SU-DHL-6 (cell line): Measurements from ENCODE around the gene ACTL7A.

ENCODE experiments used
- H2AFZ ChIP-seq: fragments of 200-600 bp; sonication (generic); 2 replicates; pipeline ENCODE4 v1.6.1; 2014; ENCODE audit warnings: low read depth, mild to moderate bottlenecking, moderate library complexity, mixed read lengths, antibody characterized with exemption, low read length; ENCODE audit not compliant: severe bottlenecking
- H3F3A ChIP-seq: fragments of 200-600 bp; shearing (Covaris generic); 2 replicates; pipeline ENCODE4 v1.6.0; 2016; ENCODE audit warnings: antibody characterized with exemption, mild to moderate bottlenecking; ENCODE audit not compliant: insufficient read depth
- H3K27ac ChIP-seq: fragments of 200-600 bp; sonication (generic); 2 replicates; pipeline ENCODE4 v1.5.1; 2016; ENCODE audit warnings: low read depth, mild to moderate bottlenecking, low read length, moderate library complexity, mixed read lengths
- H3K27me3 ChIP-seq: fragments of 200-600 bp; sonication (generic), shearing (Covaris generic); 2 replicates; pipeline ENCODE4 v1.6.0; 2014; ENCODE audit warnings: mild to moderate bottlenecking, low read length
- H3K36me3 ChIP-seq: fragments of 200-600 bp; sonication (generic); 2 replicates; pipeline ENCODE4 v1.6.1; 2014; ENCODE audit warnings: mild to moderate bottlenecking, low read length, mixed read lengths
- H3K4me2 ChIP-seq: fragments of 300-600, 200-600 bp; shearing (Covaris generic), sonication (generic); 2 replicates; pipeline ENCODE4 v1.6.0; 2014; ENCODE audit warnings: low read length, low read depth, mild to moderate bottlenecking; ENCODE audit not compliant: poor library complexity, severe bottlenecking
- H3K4me3 ChIP-seq: fragments of 200-600 bp; sonication (generic); 2 replicates; pipeline ENCODE4 v1.5.1; 2014; ENCODE audit warnings: antibody characterized with exemption, low read length, mild to moderate bottlenecking, mixed read lengths; ENCODE audit not compliant: insufficient read depth, poor library complexity, severe bottlenecking
- H3K79me2 ChIP-seq: fragments of 200-600 bp; sonication (generic); 2 replicates; pipeline ENCODE4 v1.6.1; 2014; ENCODE audit warnings: mild to moderate bottlenecking, low read length, moderate library complexity; ENCODE audit not compliant: insufficient read depth
- H3K9ac ChIP-seq: fragments of 200-600 bp; sonication (generic); 2 replicates; pipeline ENCODE4 v1.7.0; 2014; ENCODE audit warnings: mild to moderate bottlenecking, low read length
- H3K9me2 ChIP-seq: fragments of 200-600 bp; sonication (generic); replicated peaks from 2 replicates; pipeline ENCODE4 v1.6.1; 2014; ENCODE audit warnings: low read length; ENCODE audit not compliant: insufficient read depth
- H3K9me3 ChIP-seq: fragments of 200-600 bp; sonication (generic); 2 replicates; pipeline ENCODE4 v1.6.1; 2014; ENCODE audit warnings: low read length, mixed read lengths; ENCODE audit not compliant: insufficient read depth
- H4K20me1 ChIP-seq: fragments of 200-600 bp; sonication (generic); 2 replicates; pipeline ENCODE4 v1.6.1; 2014; ENCODE audit warnings: low read depth, mild to moderate bottlenecking, antibody characterized with exemption, low read length, moderate library complexity, mixed read lengths
- CTCF ChIP-seq: fragments of 200-600 bp; sonication (generic); IDR thresholded peaks from one replicate; pipeline ENCODE4 v1.5.1; 2017; ENCODE audit warnings: antibody characterized with exemption, mild to moderate bottlenecking, low read length, moderate library complexity; ENCODE audit not compliant: insufficient read depth, poor library complexity, severe bottlenecking
- EZH2phosphoT487 ChIP-seq: fragments of 200-600 bp; sonication (generic), shearing (Covaris generic); conservative IDR thresholded peaks from 2 replicates; pipeline ENCODE4 v1.6.1; 2018; ENCODE audit warnings: mild to moderate bottlenecking, antibody characterized with exemption, low read length, moderate library complexity, mixed read lengths

ACTL7A gene

GRCh38 chr9:108844391-108844790 is 17.7 kb upstream of the ACTL7A start:
- no peaks in the 10 kb centered on the region for H3K36me3 ChIP-seq
- no peaks in the 10 kb centered on the region for H4K20me1 ChIP-seq
- no peak overlapping the region for H2AFZ ChIP-seq
- H3K9me2 ChIP-seq: no peaks in the 10 kb centered on the region
- no peaks in the 10 kb centered on the region for H3K79me2 ChIP-seq
- no peak overlapping the region for H3K4me2 ChIP-seq
- H3K27me3 ChIP-seq: no peaks in the 10 kb centered on the region
- no peak overlapping the region for H3K4me3 ChIP-seq
- no peaks in the 10 kb centered on the region for H3F3A ChIP-seq
- TF ChIP-seq CTCF (no peak), EZH2phosphoT487 (no peak)
- no peak overlapping the region for H3K27ac ChIP-seq
- H3K9ac ChIP-seq: no peak overlapping the region
- no peaks in the 10 kb centered on the region for H3K9me3 ChIP-seq

- Histone ChIP-seq H3F3A (no peaks in the 10 kb centered on the region), H3K4me2 (no peak overlapping the region), H3K36me3 (no peaks in the 10 kb centered on the region), H3K27ac (no peak overlapping the region), H2AFZ (no peak overlapping the region), H3K27me3 (no peaks in the 10 kb centered on the region), H3K9ac (no peak overlapping the region), H3K79me2 (no peaks in the 10 kb centered on the region), H4K20me1 (no peaks in the 10 kb centered on the region), H3K4me3 (no peak overlapping the region), H3K9me2 (no peaks in the 10 kb centered on the region), H3K9me3 (no peaks in the 10 kb centered on the region)
- no peak for TF ChIP-seq CTCF
- no peak for TF ChIP-seq EZH2phosphoT487
These were observed 17.2 kb upstream of the ACTL7A start for GRCh38 chr9:108844856-108845255.

- Histone ChIP-seq H3K79me2 (no peaks in the 10 kb centered on the region), H3K9ac (no peak overlapping the region)
- TF ChIP-seq CTCF: no peak
- no peak for TF ChIP-seq EZH2phosphoT487
These were observed 16.6 kb upstream of the ACTL7A start for GRCh38 chr9:108845507-108845906.

More at GRCh38 chr9:108845507-108845906, 16.6 kb upstream of the ACTL7A start:
- Histone ChIP-seq H3K4me2 (no peak overlapping the region), H3K36me3 (no peaks in the 10 kb centered on the region), H3K9me2 (no peaks in the 10 kb centered on the region), H3K27me3 (no peaks in the 10 kb centered on the region), H3K27ac (no peak overlapping the region), H4K20me1 (no peaks in the 10 kb centered on the region), H3K9me3 (no peaks in the 10 kb centered on the region), H2AFZ (no peak overlapping the region), H3K4me3 (no peak overlapping the region), H3F3A (no peaks in the 10 kb centered on the region)
